Measurements from ENCODE around the gene RAET1L. TPM values are rescaled to one million over a fixed set of nuclear protein-coding genes. Genes with fewer than 3 reads are reported as not detected.

The RAET1L gene
- total and polyA plus RNA-seq, 12 donors = not detected

GRCh38 chr6:150070236-150070818, 45.0 kb upstream of the RAET1L start:
- TF ChIP-seq CTCF (IDR thresholded peaks at IDR 0.05) = no peak
- TF ChIP-seq POLR2A (IDR thresholded peaks at IDR 0.05) = no peak
- intact Hi-C loops (cut with DNase I) = loop anchor here in 1 of 2 donors (10.0 kb wide), 1 partner anchor 744 kb away; no protein-coding TSS in a partner anchor

GRCh38 chr6:150069706-150070105, 44.4 kb upstream of the RAET1L start:
- H3K9me3 ChIP-seq (replicated peaks in 1 of 3) = no peaks in the 10 kb centered on the region
- DNase-seq = peak; percentile 36 to 76 (median 54)
- peak overlapping the region in 1 of 5 donors; percentile 73 for H3K27ac ChIP-seq
- H3K4me1 ChIP-seq (replicated peaks in 1 of 2) = peaks cover 0 to 6% of the 10 kb centered on the region in 2 donors
- no peaks in the 10 kb centered on the region for H3K27me3 ChIP-seq
- intact Hi-C loops (cut with DNase I) = loop anchor here in 1 of 2 donors (10.0 kb wide), 1 partner anchor 745 kb away; no protein-coding TSS in a partner anchor
- no peak for TF ChIP-seq CTCF (IDR thresholded peaks at IDR 0.05)
- no peak for TF ChIP-seq POLR2A (IDR thresholded peaks at IDR 0.05)
- 61 to 72% (median 70%) methylated on average over 11 of the region's 11 CpGs for WGBS, 4 donors
- H3K36me3 ChIP-seq (replicated peaks in 1 of 2) = no peaks in the 10 kb centered on the region
- peak overlapping the region in 2 of 4 donors; percentile 63 to 74 for H3K4me3 ChIP-seq

More at GRCh38 chr6:150070236-150070818, 45.0 kb upstream of the RAET1L start:
- DNase-seq = no peak
- Histone ChIP-seq H3K4me3 (no peak overlapping the region), H3K9me3 (replicated peaks in 1 of 3) (no peaks in the 10 kb centered on the region), H3K27ac (no peak overlapping the region), H3K27me3 (no peaks in the 10 kb centered on the region), H3K36me3 (replicated peaks in 1 of 2) (no peaks in the 10 kb centered on the region), H3K4me1 (replicated peaks in 1 of 2) (peaks cover 0 to 6% of the 10 kb centered on the region in 2 donors)
- whole genome bisulfite sequencing, 4 donors = 82 to 92% (median 85%) methylated on average over 3 of the region's 3 CpGs

- WGBS, 4 donors = 3 to 21% (median 6%) methylated on average over 14 to 71 of the region's 72 CpGs
- Histone ChIP-seq H3K4me3 (peak within 1 kb of the TSS; percentile 58 to 74 (median 68)), H3K27ac (peak within 1 kb of the TSS in 4 of 5 donors; percentile 32 to 80 (median 64)), H3K36me3 (replicated peaks in 1 of 2) (no peaks in the 10 kb centered on the region), H3K27me3 (no peaks in the 10 kb centered on the region), H3K9me3 (replicated peaks in 1 of 3) (no peaks in the 10 kb centered on the region), H3K4me1 (replicated peaks in 1 of 2) (peaks cover 0 to 6% of the 10 kb centered on the region in 2 donors)
- TF ChIP-seq CTCF (IDR thresholded peaks at IDR 0.05) (peak; percentile 32 to 61 (median 48)), POLR2A (IDR thresholded peaks at IDR 0.05) (peak; percentile 36 to 84)
- intact Hi-C loops (cut with DNase I) = no loop called here
- peak; percentile 93 to 96 (median 95) for DNase-seq
Measured at GRCh38 chr6:150068720-150069648, 43.7 kb upstream of the RAET1L start, which contains the start of gene ULBP3. Gene ULBP3, minus strand, starts transcription at chr6:150069121. Its CDS starts 55 bp downstream, at chr6:150069066.

- WGBS, 4 donors = 48 to 62% (median 55%) methylated on average over 4 of the region's 4 CpGs
- peaks cover 0 to 6% of the 10 kb centered on the region in 2 donors for H3K4me1 ChIP-seq (replicated peaks in 1 of 2)
- TF ChIP-seq POLR2A (IDR thresholded peaks at IDR 0.05) (no peak), CTCF (IDR thresholded peaks at IDR 0.05) (no peak)
- no peaks in the 10 kb centered on the region for H3K9me3 ChIP-seq (replicated peaks in 1 of 3)
- H3K27ac ChIP-seq = no peak overlapping the region
- intact Hi-C loops (cut with DNase I) = no loop called here
- peak overlapping the region in 2 of 4 donors; percentile 63 to 74 for H3K4me3 ChIP-seq
- DNase-seq = no peak
- no peaks in the 10 kb centered on the region for H3K36me3 ChIP-seq (replicated peaks in 1 of 2)
- H3K27me3 ChIP-seq = no peaks in the 10 kb centered on the region
Measured at GRCh38 chr6:150068151-150068550, 42.8 kb upstream of the RAET1L start.

All from adrenal gland (tissue), 12 donors.